Measurements from ENCODE around the gene ICE2. TPM values are rescaled to one million over a fixed set of nuclear protein-coding genes. Genes with fewer than 3 reads are reported as not detected.

Gene ICE2
- total and polyA plus RNA-seq, 2 of the 8 experiments (the other 6 are each of a cell fraction or from before 2014, with no cell fraction given), result 40.0 to 87.3 TPM

DNA sequence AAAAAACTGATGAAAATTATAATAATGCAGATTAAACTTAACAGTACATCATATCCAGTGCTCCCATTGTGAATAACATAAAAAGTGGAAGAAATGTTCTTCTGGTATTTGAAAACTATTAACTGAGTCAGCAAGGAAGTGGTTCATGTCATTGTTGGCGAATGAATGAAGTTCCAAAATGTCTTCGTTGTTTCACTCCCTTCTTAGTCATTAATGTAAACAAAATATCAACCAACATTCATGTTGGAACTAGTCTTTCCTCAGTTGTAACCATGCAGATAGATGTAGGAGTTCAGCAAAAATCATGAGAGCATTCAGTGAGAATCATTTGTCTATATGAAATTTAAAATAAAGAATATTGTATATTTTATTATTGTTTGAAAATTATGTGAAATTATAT lies 44.1 kb upstream of the ICE2 start:
- Histone ChIP-seq H3K27me3 (replicated peaks in 1 of 4; ENCODE audit: control insufficient read depth in 3 of 4, extremely low read depth in 1 of 4, insufficient read depth in 3 of 4, low read length in 3 of 4) (no peaks in the 10 kb centered on the region), H4K8ac (ENCODE audit: extremely low read depth, insufficient read depth, low read length) (no peak overlapping the region), H3K4me3 (ENCODE audit: extremely low read depth in 1 of 4, insufficient read depth in 2 of 4, low read depth in 3 of 4, low read length in 4 of 4) (no peak overlapping the region), H4K20me1 (replicated peaks in 1 of 2; ENCODE audit: control insufficient read depth in 1 of 2, insufficient read depth in 2 of 2, low read length in 2 of 2) (no peaks in the 10 kb centered on the region), H3K4ac (replicated peaks; ENCODE audit: insufficient read length, low read depth, low read length) (no peak overlapping the region), H3K18ac (ENCODE audit: extremely low read depth, low read length) (no peak overlapping the region), H3K79me2 (ENCODE audit: control insufficient read depth in 1 of 2, insufficient read depth in 2 of 2, low read length in 2 of 2) (no peaks in the 10 kb centered on the region), H3K27ac (ENCODE audit: low read depth, low read length) (no peak overlapping the region), H2BK12ac (ENCODE audit: low read depth, low read length) (no peak overlapping the region), H2AK5ac (ENCODE audit: low read depth, low read length) (no peak overlapping the region), H2AFZ (ENCODE audit: low read length) (no peak overlapping the region), H3K23me2 (ENCODE audit: low read depth, low read length) (no peaks in the 10 kb centered on the region), H3K56ac (replicated peaks; ENCODE audit: insufficient read length, low read depth, low read length) (no peak overlapping the region), H3K36me3 (ENCODE audit: control insufficient read depth in 2 of 4, insufficient read depth in 4 of 4, low read length in 3 of 4) (no peaks in the 10 kb centered on the region), H3K9ac (replicated peaks in 1 of 4; ENCODE audit: extremely low read depth in 1 of 4, low read depth in 3 of 4, low read length in 3 of 4) (no peak overlapping the region), H3K4me2 (ENCODE audit: insufficient read depth in 1 of 2, low read depth in 2 of 2, low read length in 2 of 2) (no peak overlapping the region), H3K4me1 (replicated peaks in 1 of 4; ENCODE audit: control insufficient read depth in 3 of 4, insufficient read depth in 4 of 4, low read length in 3 of 4) (peaks cover 0 to 3% (median 0%) of the 10 kb centered on the region in 4 experiments; a peak in 4 of 7 replicates), H2BK20ac (ENCODE audit: low read length) (no peak overlapping the region), H2BK120ac (replicated peaks; ENCODE audit: low read depth, low read length) (no peak overlapping the region), H3K14ac (ENCODE audit: insufficient read length) (no peak overlapping the region), H3K9me3 (ENCODE audit: insufficient read depth in 2 of 2, low read depth in 1 of 2, low read length in 1 of 2) (no peaks in the 10 kb centered on the region), H2BK5ac (ENCODE audit: low read depth, low read length) (no peak overlapping the region), H3K23ac (ENCODE audit: insufficient read length) (no peak overlapping the region), H4K5ac (ENCODE audit: insufficient read length, low read depth, low read length) (no peak overlapping the region), H2BK15ac (ENCODE audit: low read length) (no peak overlapping the region), H3K79me1 (ENCODE audit: low read depth, low read length) (no peaks in the 10 kb centered on the region), H4K91ac (replicated peaks; ENCODE audit: insufficient read length, low read length) (no peak overlapping the region)
- DNase-seq (ENCODE audit: low read depth in 1 of 2, low spot score in 2 of 2), result no peak
- ChIA-PET POLR2A (ENCODE audit: partially characterized antibody) (no interaction called here), CTCF (ENCODE audit: partially characterized antibody) (interaction anchor here (1.1 to 5.2 kb wide), 4 partner anchors 12 to 162 kb away, joined by 3 to 78 read pairs (median 3); no protein-coding TSS in a partner anchor)
- FAIRE-seq, result no peak
- TF ChIP-seq SAP30 (IDR thresholded peaks at IDR 0.05; ENCODE audit: insufficient read depth, insufficient replicate concordance, low read length) (no peak), MAFK (IDR thresholded peaks at IDR 0.05; ENCODE audit: low read depth, low read length) (no peak), BCL11A (IDR thresholded peaks at IDR 0.05; ENCODE audit: low read depth in 2 of 2, low read length in 2 of 2) (no peak), SIRT6 (IDR thresholded peaks at IDR 0.05; ENCODE audit: low read length) (no peak), TCF12 (IDR thresholded peaks at IDR 0.05; ENCODE audit: low read depth, low read length) (no peak), TBP (IDR thresholded peaks at IDR 0.05; ENCODE audit: low read depth, low read length) (no peak), CBX5 (IDR thresholded peaks at IDR 0.05; ENCODE audit: low read depth, low read length) (no peak), GABPA (IDR thresholded peaks at IDR 0.05; ENCODE audit: borderline replicate concordance, insufficient read depth, low read length) (no peak), KDM4A (IDR thresholded peaks at IDR 0.05; ENCODE audit: low read depth, low read length, severe bottlenecking) (no peak), BRCA1 (IDR thresholded peaks at IDR 0.05; ENCODE audit: low read depth, low read length) (no peak)
- TF ChIP-seq, protein P1, sequence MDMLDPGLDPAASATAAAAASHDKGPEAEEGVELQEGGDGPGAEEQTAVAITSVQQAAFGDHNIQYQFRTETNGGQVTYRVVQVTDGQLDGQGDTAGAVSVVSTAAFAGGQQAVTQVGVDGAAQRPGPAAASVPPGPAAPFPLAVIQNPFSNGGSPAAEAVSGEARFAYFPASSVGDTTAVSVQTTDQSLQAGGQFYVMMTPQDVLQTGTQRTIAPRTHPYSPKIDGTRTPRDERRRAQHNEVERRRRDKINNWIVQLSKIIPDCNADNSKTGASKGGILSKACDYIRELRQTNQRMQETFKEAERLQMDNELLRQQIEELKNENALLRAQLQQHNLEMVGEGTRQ (IDR thresholded peaks at IDR 0.05; ENCODE audit: low read length), result no peak
- TF ChIP-seq, protein P2, sequence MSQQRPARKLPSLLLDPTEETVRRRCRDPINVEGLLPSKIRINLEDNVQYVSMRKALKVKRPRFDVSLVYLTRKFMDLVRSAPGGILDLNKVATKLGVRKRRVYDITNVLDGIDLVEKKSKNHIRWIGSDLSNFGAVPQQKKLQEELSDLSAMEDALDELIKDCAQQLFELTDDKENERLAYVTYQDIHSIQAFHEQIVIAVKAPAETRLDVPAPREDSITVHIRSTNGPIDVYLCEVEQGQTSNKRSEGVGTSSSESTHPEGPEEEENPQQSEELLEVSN (IDR thresholded peaks at IDR 0.05), result no peak
- 44% methylated on average over 2 of the region's 2 CpGs; no CpG with 5 or more reads in 1 of the 2 experiments for WGBS, 2 experiments (ENCODE audit: extremely low coverage in 1 of 2, insufficient coverage in 1 of 2, insufficient read length in 1 of 2, insufficient replicate concordance in 2 of 2, low coverage in 1 of 2, low lambda C conversion rate in 2 of 2, missing lambda C conversion rate in 1 of 2)

All from H1 (cell line).